DND-41 (cell line): ENCODE results near the gene HSD17B11.
"Not testable (repeated sequence)": the region's sequence is repeated elsewhere in the genome, so short reads cannot be mapped to it uniquely, and the experiment has no call there.

Experiments used
- EZH2 ChIP-seq: IDR thresholded peaks from 3 replicates; pipeline ENCODE4 v1.6.1; 2012; ENCODE audit warnings: borderline replicate concordance, low read depth, mild to moderate bottlenecking, moderate library complexity, low read length, inconsistent platforms; ENCODE audit not compliant: severe bottlenecking
- TF ChIP-seq, protein P1 (sequence below): IDR thresholded peaks from 2 replicates; pipeline ENCODE4 v1.5.1; 2012; ENCODE audit warnings: borderline replicate concordance, low read length, moderate library complexity, mild to moderate bottlenecking; ENCODE audit not compliant: poor library complexity, severe bottlenecking; ENCODE audit errors: extremely low read depth

DNA sequence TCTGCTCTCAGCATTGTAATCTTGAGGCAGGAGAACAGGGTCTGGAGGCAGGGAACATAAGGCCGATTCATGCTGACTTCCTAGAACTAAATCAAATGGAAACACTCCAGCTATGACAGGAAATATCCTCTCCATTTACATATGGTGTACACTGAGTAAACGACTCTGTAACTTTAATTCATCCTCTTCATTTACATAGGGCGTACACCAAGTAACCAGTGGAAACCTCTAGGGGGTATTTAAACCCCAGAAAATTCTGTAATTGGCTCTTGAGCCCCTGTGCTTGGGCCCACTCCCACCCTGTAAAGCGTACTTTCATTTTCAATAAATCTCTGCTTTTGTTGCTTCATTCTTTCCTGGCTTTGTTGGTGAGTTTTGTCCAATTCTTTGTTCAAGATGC is 76.0 kb downstream of the HSD17B11 start:
- TF ChIP-seq, protein P1, sequence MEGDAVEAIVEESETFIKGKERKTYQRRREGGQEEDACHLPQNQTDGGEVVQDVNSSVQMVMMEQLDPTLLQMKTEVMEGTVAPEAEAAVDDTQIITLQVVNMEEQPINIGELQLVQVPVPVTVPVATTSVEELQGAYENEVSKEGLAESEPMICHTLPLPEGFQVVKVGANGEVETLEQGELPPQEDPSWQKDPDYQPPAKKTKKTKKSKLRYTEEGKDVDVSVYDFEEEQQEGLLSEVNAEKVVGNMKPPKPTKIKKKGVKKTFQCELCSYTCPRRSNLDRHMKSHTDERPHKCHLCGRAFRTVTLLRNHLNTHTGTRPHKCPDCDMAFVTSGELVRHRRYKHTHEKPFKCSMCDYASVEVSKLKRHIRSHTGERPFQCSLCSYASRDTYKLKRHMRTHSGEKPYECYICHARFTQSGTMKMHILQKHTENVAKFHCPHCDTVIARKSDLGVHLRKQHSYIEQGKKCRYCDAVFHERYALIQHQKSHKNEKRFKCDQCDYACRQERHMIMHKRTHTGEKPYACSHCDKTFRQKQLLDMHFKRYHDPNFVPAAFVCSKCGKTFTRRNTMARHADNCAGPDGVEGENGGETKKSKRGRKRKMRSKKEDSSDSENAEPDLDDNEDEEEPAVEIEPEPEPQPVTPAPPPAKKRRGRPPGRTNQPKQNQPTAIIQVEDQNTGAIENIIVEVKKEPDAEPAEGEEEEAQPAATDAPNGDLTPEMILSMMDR: not testable (repeated sequence)
- TF ChIP-seq EZH2: not testable (repeated sequence)
